ENCODE data around the gene AQP5.

DNA sequence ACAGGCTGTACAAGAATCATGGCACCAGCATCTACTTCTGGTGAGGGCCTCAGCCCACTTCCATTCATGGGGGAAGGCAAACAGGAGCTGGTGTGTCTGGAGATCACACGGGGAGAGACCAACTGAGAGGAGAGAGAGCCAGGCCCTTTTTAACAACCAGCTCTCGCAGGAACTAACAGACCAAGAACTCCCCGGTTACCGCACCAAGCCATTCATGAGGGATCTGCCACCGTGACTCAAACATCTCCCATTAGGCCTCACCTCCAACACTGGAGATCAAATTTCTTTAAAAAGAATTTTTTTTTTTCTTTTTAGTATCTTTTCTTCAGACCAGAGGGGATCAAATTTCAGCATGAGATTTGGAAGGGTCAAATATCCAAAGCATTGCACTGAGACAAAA is 27.9 kb upstream of the AQP5 start:
- TF ChIP-seq POLR2A (IDR thresholded peaks at IDR 0.05; ENCODE audit: low read length): no peak
- TF ChIP-seq GATA1 (IDR thresholded peaks at IDR 0.05; ENCODE audit: low read depth, low read length): no peak
